Endothelial cell (in vitro differentiated cells): ENCODE results near the gene MPZL3. TPM values are rescaled to one million over a fixed set of nuclear protein-coding genes. Genes with fewer than 3 reads are reported as not detected.

ENCODE experiments used
- DNase-seq: peaks from one replicate; pipeline ENCODE4 v3.0.0; 2021; ENCODE audit warnings: low spot score
- H3K27ac Mint-ChIP-seq: one replicate; pipeline ENCODE4 v1.8.0; 2021; ENCODE audit warnings: mixed read lengths, inconsistent platforms; ENCODE audit not compliant: unreplicated experiment
- H3K27me3 Mint-ChIP-seq: one replicate; pipeline ENCODE4 v1.8.0; 2021; ENCODE audit warnings: mild to moderate bottlenecking, moderate library complexity, mixed read lengths, inconsistent platforms; ENCODE audit not compliant: unreplicated experiment
- H3K36me3 Mint-ChIP-seq: one replicate; pipeline ENCODE4 v1.8.0; 2021; ENCODE audit warnings: mild to moderate bottlenecking, low read depth, mixed read lengths, inconsistent platforms; ENCODE audit not compliant: unreplicated experiment
- H3K4me1 Mint-ChIP-seq: one replicate; pipeline ENCODE4 v1.8.0; 2021; ENCODE audit warnings: mild to moderate bottlenecking, mixed read lengths, inconsistent platforms; ENCODE audit not compliant: unreplicated experiment
- H3K4me3 Mint-ChIP-seq: one replicate; pipeline ENCODE4 v1.8.0; 2021; ENCODE audit warnings: mild to moderate bottlenecking, mixed read lengths, inconsistent platforms; ENCODE audit not compliant: unreplicated experiment
- H3K9me3 Mint-ChIP-seq: one replicate; pipeline ENCODE4 v1.8.0; 2021; ENCODE audit warnings: mixed read lengths, inconsistent platforms; ENCODE audit not compliant: unreplicated experiment
- total RNA-seq: library from RNA; stranded (reverse); fragmentation: NEBNext Ultra II Directional; extraction: Animal tissue kit (Norgen Biotek cat#: 25700); gene quantifications from one replicate; pipeline ENCODE4 v1.2.1, GENCODE V29; 2021; ENCODE audit not compliant: unreplicated experiment
- TF ChIP-seq, protein P1 (sequence below): fragments of 200-600 bp; sonication (generic); IDR thresholded peaks from one replicate; pipeline ENCODE4 v1.5.0; 2021; ENCODE audit warnings: antibody characterized with exemption; ENCODE audit not compliant: unreplicated experiment

MPZL3 gene
- total RNA-seq, 1 donor from 2014 or later = 10.7 TPM

DNA sequence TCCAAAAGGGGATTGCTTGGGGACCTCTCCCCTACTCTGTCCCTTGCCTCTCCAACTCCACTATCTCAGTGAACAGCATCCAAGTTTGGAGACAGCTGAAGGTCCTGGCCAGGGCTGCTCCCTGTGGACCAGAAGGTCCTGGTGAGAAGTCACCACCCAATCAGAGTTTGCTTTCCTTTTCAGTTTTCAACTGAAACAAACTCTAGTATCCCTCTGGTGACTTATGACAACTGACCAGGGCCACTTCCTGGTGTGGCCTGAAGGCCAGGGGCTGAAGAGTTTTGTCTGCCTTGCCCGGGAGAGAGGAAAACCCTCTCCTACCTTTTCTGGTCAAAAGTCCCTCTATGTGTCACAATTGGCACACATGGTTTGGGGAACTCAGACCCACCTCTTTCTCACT is 32.4 kb downstream of the MPZL3 start:
- TF ChIP-seq, protein P1, sequence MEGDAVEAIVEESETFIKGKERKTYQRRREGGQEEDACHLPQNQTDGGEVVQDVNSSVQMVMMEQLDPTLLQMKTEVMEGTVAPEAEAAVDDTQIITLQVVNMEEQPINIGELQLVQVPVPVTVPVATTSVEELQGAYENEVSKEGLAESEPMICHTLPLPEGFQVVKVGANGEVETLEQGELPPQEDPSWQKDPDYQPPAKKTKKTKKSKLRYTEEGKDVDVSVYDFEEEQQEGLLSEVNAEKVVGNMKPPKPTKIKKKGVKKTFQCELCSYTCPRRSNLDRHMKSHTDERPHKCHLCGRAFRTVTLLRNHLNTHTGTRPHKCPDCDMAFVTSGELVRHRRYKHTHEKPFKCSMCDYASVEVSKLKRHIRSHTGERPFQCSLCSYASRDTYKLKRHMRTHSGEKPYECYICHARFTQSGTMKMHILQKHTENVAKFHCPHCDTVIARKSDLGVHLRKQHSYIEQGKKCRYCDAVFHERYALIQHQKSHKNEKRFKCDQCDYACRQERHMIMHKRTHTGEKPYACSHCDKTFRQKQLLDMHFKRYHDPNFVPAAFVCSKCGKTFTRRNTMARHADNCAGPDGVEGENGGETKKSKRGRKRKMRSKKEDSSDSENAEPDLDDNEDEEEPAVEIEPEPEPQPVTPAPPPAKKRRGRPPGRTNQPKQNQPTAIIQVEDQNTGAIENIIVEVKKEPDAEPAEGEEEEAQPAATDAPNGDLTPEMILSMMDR = no peak
- H3K27me3 Mint-ChIP-seq = peaks cover 1% of the 10 kb centered on the region
- H3K4me3 Mint-ChIP-seq = no peak overlapping the region
- H3K27ac Mint-ChIP-seq = no peak overlapping the region
- no peak for DNase-seq
- no peaks in the 10 kb centered on the region for H3K36me3 Mint-ChIP-seq
- H3K4me1 Mint-ChIP-seq = no peaks in the 10 kb centered on the region
- no peaks in the 10 kb centered on the region for H3K9me3 Mint-ChIP-seq

DNA sequence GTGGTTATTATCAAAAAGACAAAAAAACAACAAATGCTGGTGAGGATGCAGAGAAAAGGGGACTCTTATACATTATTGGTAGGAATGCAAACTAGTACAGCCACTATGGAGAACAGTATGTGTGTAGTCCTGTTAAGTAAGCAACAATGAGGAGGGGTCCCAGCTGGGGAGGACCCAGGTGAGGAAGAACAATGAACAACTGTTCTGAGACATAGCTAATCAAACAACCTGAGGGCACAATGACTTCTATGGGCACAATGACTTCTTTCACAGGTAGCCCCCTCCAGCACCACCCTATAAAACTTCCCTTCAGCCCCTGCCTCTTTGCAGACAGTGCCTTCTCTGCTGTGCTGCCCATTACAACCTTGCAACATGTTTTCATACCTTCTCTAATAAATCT is 32.9 kb downstream of the MPZL3 start:
- Mint-ChIP-seq H3K4me3 (no peak overlapping the region), H3K9me3 (no peaks in the 10 kb centered on the region), H3K27me3 (peaks cover 1% of the 10 kb centered on the region), H3K27ac (no peak overlapping the region), H3K36me3 (no peaks in the 10 kb centered on the region), H3K4me1 (peaks cover 1% of the 10 kb centered on the region)
- TF ChIP-seq, protein P1 = no peak
- no peak for DNase-seq

DNA sequence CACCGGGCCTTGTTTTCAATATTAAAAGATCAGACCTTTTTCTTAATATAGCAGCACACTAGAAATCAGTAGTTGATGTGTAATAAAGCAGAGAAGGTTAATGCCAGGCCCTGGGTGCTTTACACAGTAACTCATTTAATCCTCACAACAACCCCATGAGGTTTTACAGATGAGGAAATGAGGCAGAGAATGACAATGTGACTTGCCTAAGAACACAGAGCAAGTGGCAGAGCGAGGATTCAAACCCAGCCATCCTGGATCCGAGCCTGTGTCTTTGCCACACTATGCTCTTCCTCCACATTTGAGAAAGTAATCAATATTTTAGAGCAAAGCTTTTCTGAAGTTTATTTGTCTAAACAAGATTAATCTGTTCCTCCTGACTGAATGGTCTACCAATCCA is 34.6 kb downstream of the MPZL3 start:
- H3K4me3 Mint-ChIP-seq = no peak overlapping the region
- H3K4me1 Mint-ChIP-seq = peaks cover 18% of the 10 kb centered on the region
- no peaks in the 10 kb centered on the region for H3K9me3 Mint-ChIP-seq
- DNase-seq = no peak
- TF ChIP-seq, protein P1 = no peak
- H3K27ac Mint-ChIP-seq = no peak overlapping the region
- no peaks in the 10 kb centered on the region for H3K36me3 Mint-ChIP-seq
- H3K27me3 Mint-ChIP-seq = peaks cover 5% of the 10 kb centered on the region

DNA sequence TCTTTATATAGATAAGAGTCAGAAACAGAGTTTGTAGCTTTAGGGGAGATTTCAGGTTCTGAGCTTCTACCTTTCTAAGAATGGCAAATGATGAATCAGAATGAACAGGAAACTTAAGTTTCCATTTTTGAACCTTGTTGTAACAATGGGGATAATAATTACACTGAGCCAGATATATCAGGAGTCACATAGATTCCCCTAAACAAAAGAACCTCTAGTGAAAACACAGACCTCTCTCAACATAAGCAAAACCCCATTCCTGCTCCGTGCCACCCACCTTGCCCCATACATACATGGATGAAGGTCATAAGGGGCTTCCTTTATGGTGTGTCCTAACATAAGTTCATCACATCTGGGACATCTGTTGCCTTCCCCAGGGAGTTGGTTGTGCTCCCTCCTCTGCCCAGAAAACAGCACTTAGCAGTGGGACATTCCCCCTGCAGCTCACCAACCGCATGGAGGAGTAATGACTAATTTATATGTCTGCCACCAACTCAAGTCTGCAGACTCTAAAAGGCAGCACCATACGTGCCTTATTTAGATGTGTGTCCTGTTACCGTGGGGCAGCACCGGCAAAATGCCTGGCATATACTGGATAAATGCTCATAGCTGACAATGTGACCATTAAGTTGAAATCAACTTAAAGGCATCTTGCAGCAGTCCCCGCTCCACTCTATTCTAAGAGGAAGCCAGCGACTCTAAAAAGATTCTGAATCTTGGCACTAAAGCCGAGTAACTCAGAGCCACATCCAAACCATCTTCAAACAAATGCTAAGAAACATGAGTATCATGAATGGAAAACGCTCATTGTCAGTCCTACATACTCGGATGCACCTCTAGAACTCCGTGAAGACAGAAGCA is 35.3 kb downstream of the MPZL3 start:
- no peaks in the 10 kb centered on the region for H3K36me3 Mint-ChIP-seq
- no peaks in the 10 kb centered on the region for H3K9me3 Mint-ChIP-seq
- TF ChIP-seq, protein P1 = no peak
- H3K27ac Mint-ChIP-seq = no peak overlapping the region
- DNase-seq = no peak
- H3K27me3 Mint-ChIP-seq = peaks cover 4% of the 10 kb centered on the region
- H3K4me1 Mint-ChIP-seq = peaks cover 25% of the 10 kb centered on the region
- no peak overlapping the region for H3K4me3 Mint-ChIP-seq

DNA sequence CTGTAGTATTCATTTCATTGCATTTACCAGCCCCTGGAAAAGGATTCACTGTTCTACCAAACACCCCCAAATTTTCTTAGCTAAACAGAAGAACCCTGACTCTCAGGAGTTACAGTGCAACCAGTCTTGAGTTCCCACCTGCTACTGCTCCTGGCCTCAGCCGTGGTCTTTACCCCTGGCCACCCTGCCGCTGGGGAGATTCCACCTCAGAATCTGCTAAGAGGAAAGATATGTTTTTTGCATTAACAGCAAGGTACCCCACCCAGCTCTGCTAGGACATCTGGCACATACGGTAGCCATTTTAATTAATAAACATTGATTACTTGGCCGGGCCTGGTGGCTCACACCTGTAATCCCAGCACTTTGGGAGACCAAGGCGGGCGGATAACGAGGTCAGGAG is 36.4 kb downstream of the MPZL3 start:
- Mint-ChIP-seq H3K9me3 (no peaks in the 10 kb centered on the region), H3K27ac (no peak overlapping the region), H3K36me3 (no peaks in the 10 kb centered on the region), H3K4me3 (no peak overlapping the region), H3K27me3 (peaks cover 4% of the 10 kb centered on the region), H3K4me1 (peaks cover 32% of the 10 kb centered on the region)
- TF ChIP-seq, protein P1 = no peak
- DNase-seq = no peak
